ENCODE measurements around the gene MBD3L4.
"Not testable (repeated sequence)": the region's sequence is repeated elsewhere in the genome, so short reads cannot be mapped to it uniquely, and the experiment has no call there.

MBD3L4 gene

DNA sequence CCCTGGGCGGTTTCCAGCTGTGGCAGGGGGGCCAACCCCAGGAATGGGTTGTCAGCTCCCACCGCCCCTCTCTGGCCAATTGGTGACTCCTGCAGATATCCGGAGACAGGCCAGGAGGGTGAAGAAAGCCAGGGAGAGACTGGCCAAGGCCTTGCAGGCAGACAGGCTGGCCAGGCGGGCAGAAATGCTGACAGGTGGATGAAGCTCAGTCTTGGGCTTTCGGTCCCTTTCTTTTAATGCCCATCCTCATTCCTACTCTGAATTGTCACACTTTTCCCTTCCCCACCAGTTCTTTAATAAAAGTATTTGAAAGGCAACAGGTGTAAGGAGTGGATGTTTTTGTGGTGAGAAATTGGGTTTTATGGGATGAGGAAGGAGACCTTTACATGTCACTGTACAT lies 11.4 kb upstream of the MBD3L4 start:
- not testable (repeated sequence) for H3K27ac ChIP-seq

DNA sequence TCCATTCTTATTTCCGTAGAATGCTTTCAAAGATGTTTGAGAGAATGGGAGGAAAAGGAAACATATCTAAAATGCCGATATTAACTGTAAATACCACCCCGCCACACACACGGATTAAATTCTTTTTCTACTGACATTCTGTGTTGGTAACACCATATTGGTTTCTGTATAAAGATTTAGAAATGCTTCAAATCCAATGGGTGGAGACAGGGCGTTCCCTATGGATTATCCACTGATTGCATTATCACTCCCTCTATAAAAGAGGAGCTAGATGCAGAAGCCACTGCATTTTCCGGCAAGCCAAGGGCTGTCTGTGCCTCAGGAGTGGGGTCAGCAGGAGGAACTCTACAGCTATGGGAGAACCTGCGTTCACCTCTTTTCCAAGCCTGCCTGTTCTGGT lies 9.0 kb upstream of the MBD3L4 start, which contains the start of gene MBD3L2:
MBD3L2 (plus strand) TSS at position 301 of the 400 bp plus-strand sequence; CDS start at position 354, 53 bp downstream.
- H3K27ac ChIP-seq = not testable (repeated sequence)

DNA sequence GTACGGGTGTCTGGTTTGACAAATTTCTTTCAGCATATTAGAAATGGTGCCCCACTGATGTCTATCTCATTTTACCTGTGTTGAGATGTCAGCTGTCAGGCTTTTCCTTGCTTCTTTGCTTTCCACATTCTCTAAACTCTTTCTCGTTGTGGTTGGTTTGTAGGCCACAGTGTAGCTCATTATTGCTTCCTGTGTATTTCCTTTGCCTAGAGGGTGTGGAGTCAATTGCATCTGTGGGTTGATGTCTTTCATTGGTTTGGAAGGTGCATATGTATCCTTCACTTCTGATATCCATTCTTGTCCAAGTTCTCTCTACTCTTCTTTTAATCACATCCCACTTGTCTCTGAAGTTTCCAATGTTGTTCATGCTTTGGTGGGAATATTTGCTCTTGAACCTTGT lies 1.6 kb upstream of the MBD3L4 start:
- H3K27ac ChIP-seq = not testable (repeated sequence)

DNA sequence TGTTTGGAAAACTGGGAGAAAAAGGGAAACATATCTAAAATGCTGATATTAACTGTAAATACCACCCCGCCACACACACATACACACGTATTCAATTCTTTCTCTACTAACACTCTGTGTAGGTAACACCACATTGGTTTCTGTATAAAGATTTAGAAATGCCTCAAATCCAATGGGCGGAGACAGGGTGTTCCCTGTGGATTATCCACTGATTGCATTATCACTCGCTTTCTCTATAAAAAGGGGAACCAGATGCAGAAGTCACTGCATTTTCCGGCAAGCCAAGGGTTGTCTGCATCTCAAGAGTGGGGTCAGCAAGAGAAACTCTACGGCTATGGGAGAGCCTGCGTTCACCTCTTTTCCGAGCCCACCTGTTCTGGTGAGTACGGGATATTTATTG lies 9.7 kb downstream of the MBD3L4 start, which contains the start of gene MBD3L5:
MBD3L5 (plus strand) TSS at position 301 of the 400 bp plus-strand sequence; CDS start at position 335, 34 bp downstream.
- not testable (repeated sequence) for H3K27ac ChIP-seq

DNA sequence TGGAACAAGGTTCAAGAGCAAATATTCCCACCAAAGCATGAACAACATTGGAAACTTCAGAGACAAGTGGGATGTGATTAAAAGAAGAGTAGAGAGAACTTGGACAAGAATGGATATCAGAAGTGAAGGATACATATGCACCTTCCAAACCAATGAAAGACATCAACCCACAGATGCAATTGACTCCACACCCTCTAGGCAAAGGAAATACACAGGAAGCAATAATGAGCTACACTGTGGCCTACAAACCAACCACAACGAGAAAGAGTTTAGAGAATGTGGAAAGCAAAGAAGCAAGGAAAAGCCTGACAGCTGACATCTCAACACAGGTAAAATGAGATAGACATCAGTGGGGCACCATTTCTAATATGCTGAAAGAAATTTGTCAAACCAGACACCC lies 11.2 kb downstream of the MBD3L4 start:
- H3K27ac ChIP-seq = not testable (repeated sequence)

DNA sequence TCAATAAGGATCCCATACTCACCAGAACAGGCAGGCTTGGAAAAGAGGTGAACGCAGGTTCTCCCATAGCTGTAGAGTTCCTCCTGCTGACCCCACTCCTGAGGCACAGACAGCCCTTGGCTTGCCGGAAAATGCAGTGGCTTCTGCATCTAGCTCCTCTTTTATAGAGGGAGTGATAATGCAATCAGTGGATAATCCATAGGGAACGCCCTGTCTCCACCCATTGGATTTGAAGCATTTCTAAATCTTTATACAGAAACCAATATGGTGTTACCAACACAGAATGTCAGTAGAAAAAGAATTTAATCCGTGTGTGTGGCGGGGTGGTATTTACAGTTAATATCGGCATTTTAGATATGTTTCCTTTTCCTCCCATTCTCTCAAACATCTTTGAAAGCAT lies 18.6 kb downstream of the MBD3L4 start, which contains the start of gene MBD3L2B:
MBD3L2B (minus strand) TSS at position 101 of the 400 bp plus-strand sequence; CDS start at position 67, 34 bp downstream.
- not testable (repeated sequence) for H3K27ac ChIP-seq

DNA sequence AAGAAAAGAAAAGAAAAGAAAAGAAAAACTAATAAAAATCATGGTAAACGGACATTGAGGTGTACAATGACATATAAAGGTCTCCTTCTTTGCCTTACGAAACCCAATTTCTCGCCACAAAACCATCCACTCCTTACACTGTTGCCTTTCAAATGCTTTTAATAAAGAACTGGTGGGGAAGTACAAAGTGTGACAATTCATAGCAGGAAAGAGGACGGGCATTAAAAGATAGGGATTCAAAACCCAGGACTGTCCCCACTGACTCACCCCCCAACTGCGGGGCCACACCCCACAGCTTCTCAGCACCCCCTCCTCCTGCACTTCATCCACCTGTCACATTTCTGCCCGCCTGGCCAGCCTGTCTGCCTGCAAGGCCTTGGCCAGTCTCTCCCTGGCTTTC lies 21.2 kb downstream of the MBD3L4 start:
- no peak overlapping the region for H3K27ac ChIP-seq
- TF ChIP-seq ZFX (IDR thresholded peaks at IDR 0.05; ENCODE audit: borderline replicate concordance) = no peak
- TF ChIP-seq, protein P1, sequence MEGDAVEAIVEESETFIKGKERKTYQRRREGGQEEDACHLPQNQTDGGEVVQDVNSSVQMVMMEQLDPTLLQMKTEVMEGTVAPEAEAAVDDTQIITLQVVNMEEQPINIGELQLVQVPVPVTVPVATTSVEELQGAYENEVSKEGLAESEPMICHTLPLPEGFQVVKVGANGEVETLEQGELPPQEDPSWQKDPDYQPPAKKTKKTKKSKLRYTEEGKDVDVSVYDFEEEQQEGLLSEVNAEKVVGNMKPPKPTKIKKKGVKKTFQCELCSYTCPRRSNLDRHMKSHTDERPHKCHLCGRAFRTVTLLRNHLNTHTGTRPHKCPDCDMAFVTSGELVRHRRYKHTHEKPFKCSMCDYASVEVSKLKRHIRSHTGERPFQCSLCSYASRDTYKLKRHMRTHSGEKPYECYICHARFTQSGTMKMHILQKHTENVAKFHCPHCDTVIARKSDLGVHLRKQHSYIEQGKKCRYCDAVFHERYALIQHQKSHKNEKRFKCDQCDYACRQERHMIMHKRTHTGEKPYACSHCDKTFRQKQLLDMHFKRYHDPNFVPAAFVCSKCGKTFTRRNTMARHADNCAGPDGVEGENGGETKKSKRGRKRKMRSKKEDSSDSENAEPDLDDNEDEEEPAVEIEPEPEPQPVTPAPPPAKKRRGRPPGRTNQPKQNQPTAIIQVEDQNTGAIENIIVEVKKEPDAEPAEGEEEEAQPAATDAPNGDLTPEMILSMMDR (IDR thresholded peaks at IDR 0.05) = no peak

DNA sequence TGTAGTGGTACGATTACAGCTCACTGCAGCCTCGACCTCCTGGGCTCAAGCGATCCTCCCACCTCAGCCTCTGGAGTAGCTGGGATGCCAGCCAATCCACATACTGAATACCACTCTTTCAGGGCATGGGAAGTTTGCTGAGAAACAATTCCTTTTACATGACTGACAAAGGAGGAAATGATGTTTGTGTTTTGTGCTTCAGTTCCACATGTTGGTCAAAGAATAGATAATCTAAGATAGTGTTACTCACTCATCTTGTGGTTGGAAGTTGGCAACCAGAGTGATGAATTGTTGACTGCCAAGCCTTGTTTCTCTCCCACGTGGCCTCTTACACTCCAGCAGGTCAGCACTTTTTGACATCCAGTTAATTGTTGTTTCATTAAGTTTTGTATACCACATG lies 26.3 kb downstream of the MBD3L4 start:
- H3K27ac ChIP-seq = no peak overlapping the region
- TF ChIP-seq, protein P1 (IDR thresholded peaks at IDR 0.05) = no peak
- TF ChIP-seq ZFX (IDR thresholded peaks at IDR 0.05; ENCODE audit: borderline replicate concordance) = no peak

DNA sequence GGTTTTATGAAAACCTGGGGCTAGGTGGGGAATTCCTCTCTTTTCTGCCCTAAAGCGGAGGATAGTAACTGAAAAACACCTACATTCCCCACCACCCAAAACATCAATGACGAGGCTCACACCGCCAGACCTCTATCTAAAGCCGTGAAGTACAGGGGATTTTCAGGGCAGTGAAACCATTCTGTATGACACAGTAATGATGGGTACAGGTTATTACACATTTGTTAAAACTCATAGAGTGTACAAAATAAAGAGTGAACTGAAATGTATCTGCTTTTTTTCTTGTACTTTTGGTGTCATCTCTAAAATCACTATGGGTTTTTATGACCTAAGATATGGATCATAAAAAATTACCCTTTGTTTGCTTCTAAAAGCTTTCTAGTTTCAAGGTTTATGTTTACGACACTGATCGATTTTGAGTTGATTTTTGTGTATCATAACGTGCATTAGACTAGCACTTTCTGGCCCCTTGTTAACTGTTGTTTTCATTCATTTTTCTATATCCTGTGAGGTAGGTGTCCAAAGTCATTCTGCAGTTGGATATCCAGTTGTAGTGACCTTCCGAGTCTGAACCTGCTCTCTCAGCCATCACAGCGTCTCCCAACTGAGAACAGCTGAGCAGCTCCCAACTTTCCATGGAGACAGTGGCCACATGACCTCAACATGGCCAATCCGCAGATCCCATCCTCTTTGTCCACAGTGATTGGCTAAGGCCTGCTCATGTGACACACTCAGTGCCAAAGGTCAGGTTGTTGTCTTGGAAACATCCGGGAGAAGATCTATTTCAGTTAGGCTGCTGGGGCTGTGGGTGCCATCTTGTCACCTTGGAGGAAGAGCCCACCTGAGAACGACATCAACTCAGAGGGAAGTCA lies 29.0 kb downstream of the MBD3L4 start:
- TF ChIP-seq ZFX (IDR thresholded peaks at IDR 0.05; ENCODE audit: borderline replicate concordance) = no peak
- TF ChIP-seq, protein P1 (IDR thresholded peaks at IDR 0.05) = no peak
- no peak overlapping the region for H3K27ac ChIP-seq

DNA sequence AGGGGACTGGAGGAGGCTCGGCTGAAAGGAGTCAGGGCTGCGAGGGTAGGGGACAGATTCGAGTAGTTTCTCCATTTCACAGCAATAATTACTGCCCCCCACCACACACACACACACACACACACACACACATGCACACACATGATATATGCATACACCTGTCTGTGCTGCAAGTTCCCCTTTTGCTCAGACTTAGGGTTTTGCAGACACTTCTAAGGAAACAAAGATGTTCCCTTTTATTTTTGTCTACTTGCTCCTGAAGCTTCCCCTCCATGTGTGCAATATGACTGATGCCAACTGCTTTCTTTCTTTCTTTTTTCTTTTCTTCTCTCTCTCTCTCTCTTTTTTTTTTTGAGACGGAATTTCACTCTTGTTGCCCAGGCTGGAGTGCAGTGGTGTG lies 32.1 kb downstream of the MBD3L4 start:
- no peak overlapping the region for H3K27ac ChIP-seq
- TF ChIP-seq ZFX (IDR thresholded peaks at IDR 0.05; ENCODE audit: borderline replicate concordance) = no peak
- TF ChIP-seq, protein P1 (IDR thresholded peaks at IDR 0.05) = no peak

All from 22Rv1 (cell line).